Measurements from ENCODE around the gene NPSR1. TPM values are rescaled to one million over a fixed set of nuclear protein-coding genes. Genes with fewer than 3 reads are reported as not detected.

The NPSR1 gene
- total RNA-seq, 2 donors from 2014 or later = not detected

DNA sequence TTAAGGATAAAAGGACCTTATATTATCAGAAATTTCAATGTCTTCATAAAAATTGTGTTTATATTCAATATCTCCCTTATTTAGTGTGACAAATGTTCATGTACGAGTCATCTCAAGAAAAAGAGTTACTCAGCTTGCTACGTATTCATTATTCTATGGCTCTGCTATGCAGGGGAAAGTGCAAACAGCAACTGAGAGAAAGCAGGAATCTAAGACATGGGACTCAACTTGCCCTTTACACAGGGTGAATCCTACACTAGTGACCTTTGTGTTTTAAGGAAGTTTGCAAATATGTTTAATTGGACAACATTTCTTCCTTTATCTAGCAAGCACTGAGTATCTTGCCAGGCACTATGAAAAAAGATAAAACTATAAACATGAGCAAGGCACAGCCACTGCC is 104.7 kb downstream of the NPSR1 start:
- Histone ChIP-seq H3K27ac (no peak overlapping the region), H3K4me3 (no peak overlapping the region), H3K9me3 (no peaks in the 10 kb centered on the region), H3K36me3 (replicated peaks in 1 of 2; ENCODE audit: insufficient read depth in 1 of 2, low read depth in 2 of 2) (no peaks in the 10 kb centered on the region), H3K4me1 (no peaks in the 10 kb centered on the region), H3K27me3 (no peaks in the 10 kb centered on the region)
- DNase-seq (no peak), ATAC-seq (no peak)
- TF ChIP-seq, protein P1, sequence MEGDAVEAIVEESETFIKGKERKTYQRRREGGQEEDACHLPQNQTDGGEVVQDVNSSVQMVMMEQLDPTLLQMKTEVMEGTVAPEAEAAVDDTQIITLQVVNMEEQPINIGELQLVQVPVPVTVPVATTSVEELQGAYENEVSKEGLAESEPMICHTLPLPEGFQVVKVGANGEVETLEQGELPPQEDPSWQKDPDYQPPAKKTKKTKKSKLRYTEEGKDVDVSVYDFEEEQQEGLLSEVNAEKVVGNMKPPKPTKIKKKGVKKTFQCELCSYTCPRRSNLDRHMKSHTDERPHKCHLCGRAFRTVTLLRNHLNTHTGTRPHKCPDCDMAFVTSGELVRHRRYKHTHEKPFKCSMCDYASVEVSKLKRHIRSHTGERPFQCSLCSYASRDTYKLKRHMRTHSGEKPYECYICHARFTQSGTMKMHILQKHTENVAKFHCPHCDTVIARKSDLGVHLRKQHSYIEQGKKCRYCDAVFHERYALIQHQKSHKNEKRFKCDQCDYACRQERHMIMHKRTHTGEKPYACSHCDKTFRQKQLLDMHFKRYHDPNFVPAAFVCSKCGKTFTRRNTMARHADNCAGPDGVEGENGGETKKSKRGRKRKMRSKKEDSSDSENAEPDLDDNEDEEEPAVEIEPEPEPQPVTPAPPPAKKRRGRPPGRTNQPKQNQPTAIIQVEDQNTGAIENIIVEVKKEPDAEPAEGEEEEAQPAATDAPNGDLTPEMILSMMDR (IDR thresholded peaks at IDR 0.05) = no peak
- TF ChIP-seq POLR2A (IDR thresholded peaks at IDR 0.05) = no peak
- WGBS, 2 donors = 67 to 71% methylated on average over 2 of the region's 2 CpGs
- intact Hi-C loops (cut with DNase I) = no loop called here

DNA sequence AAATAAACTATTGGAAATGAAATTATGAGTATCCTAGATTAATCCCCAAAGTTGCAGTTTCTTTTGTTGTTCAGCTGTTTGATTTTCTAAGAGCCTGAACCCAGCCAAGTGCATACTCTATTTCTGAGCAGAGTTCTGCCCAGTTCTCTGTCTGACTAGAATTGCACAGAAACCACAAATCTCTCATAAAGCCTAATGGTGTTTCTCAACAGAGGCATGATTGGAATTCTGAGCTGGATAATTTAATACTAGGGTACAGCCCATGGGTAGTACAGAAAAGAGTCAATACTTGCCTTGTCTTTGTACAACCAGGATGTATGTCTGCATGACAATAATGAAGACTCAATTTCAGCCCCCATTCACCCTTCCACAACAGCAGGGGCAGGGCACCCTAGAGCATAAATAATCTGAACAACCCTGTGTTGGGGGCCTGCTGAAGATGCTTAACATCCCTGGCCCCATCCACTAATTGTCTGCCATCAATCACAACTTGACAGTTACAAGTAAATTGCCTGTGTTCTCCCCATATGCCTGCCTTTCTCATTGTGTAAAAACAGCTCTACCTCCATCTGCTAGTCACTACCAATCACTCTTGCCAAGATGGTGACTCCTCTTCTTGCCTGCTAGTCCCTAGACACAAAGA is 114.4 kb downstream of the NPSR1 start:
- no peak for DNase-seq
- no peaks in the 10 kb centered on the region for H3K36me3 ChIP-seq (replicated peaks in 1 of 2; ENCODE audit: insufficient read depth in 1 of 2, low read depth in 2 of 2)
- intact Hi-C loops (cut with DNase I) = no loop called here
- ATAC-seq = no peak
- TF ChIP-seq, protein P1 (IDR thresholded peaks at IDR 0.05) = no peak
- no peak for TF ChIP-seq POLR2A (IDR thresholded peaks at IDR 0.05)
- no peak overlapping the region for H3K4me3 ChIP-seq
- H3K27ac ChIP-seq = no peak overlapping the region
- peaks cover 0 to 9% (median 0%) of the 10 kb centered on the region in 3 donors for H3K9me3 ChIP-seq
- no peaks in the 10 kb centered on the region for H3K27me3 ChIP-seq
- peaks cover 3% of the 10 kb centered on the region for H3K4me1 ChIP-seq

DNA sequence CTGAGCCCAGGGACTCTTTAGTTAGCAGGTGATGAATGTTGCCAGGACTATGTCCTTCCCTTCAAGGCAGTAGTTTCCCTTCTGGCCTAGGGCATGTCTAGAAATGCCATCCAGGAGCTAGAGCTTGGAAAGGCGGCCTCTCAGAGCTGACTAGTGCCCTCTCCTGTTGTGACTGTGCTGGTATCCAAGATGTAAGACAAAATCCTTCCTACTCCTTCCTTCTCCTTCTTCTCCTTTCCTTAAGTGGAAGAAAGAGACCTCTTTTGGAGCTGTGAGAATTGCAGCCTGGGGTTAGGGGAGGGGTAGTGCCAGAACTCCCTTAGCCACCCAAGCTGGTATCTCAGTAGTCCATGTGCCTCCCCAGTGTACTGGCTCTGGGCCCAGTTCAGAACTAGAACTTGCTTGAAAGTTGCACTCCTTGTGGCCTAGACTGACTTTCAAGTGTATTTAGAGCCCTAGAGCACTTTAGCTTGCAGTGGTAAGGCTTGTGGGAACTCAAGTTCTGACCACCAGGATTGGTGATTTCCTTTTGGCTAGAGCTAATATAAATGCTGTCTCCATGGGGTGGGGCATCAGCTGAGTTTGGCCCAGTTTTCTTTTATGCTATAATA is 118.8 kb downstream of the NPSR1 start:
- ATAC-seq (no peak), DNase-seq (no peak)
- Histone ChIP-seq H3K27ac (no peak overlapping the region), H3K9me3 (peaks cover 0 to 13% (median 0%) of the 10 kb centered on the region in 3 donors), H3K36me3 (replicated peaks in 1 of 2; ENCODE audit: insufficient read depth in 1 of 2, low read depth in 2 of 2) (no peaks in the 10 kb centered on the region), H3K4me1 (no peaks in the 10 kb centered on the region), H3K4me3 (no peak overlapping the region), H3K27me3 (no peaks in the 10 kb centered on the region)
- WGBS, 2 donors = 73 to 88% methylated on average over 1 of the region's 1 CpG
- TF ChIP-seq, protein P1 (IDR thresholded peaks at IDR 0.05) = no peak
- TF ChIP-seq POLR2A (IDR thresholded peaks at IDR 0.05) = no peak
- intact Hi-C loops (cut with DNase I) = no loop called here

DNA sequence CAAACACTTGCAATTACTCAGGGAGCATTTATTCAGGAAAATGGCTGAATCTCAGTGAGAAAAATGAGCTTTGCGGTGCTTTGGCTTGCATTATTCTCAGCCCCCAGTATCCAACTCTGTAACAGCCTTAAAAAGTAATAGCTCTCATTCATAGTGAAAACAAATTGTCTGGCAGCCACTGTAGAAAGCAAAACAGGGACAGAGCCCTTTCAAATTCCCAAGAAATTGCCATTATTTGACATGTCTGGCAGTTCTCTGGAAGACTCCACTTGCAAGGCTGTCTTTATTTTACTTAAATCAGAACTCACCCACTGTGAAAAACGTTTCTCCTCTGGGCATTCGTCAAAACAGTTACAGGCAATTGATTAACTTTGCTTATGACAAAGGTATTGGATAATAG is 122.5 kb downstream of the NPSR1 start:
- no peak for ATAC-seq
- TF ChIP-seq POLR2A (IDR thresholded peaks at IDR 0.05) = no peak
- TF ChIP-seq, protein P1 (IDR thresholded peaks at IDR 0.05) = no peak
- no peaks in the 10 kb centered on the region for H3K36me3 ChIP-seq (replicated peaks in 1 of 2; ENCODE audit: insufficient read depth in 1 of 2, low read depth in 2 of 2)
- H3K4me3 ChIP-seq = no peak overlapping the region
- DNase-seq = no peak
- no peak overlapping the region for H3K27ac ChIP-seq
- intact Hi-C loops (cut with DNase I) = no loop called here
- peaks cover 0 to 16% (median 0%) of the 10 kb centered on the region in 3 donors for H3K9me3 ChIP-seq
- no peaks in the 10 kb centered on the region for H3K4me1 ChIP-seq
- H3K27me3 ChIP-seq = no peaks in the 10 kb centered on the region
- 38 to 39% methylated on average over 3 of the region's 3 CpGs for WGBS, 2 donors

DNA sequence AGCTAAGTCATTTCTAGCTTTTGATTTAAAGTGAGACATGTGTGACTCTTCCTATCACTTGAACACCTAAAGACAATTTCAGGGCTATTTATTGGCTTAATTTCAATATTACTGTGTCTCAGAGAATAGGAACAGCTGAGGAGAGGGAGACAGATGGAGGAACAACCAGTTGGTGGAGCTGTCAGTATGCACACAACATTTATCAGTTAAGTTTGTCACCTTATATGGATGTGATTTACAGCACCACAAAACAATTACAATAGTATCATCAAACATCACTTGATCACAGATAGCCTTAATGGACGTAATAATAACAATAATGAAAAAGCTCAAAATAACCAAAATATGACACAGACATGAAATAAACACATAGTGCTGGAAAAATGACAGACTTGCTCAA is 129.6 kb downstream of the NPSR1 start:
- Histone ChIP-seq H3K9me3 (no peaks in the 10 kb centered on the region), H3K27me3 (no peaks in the 10 kb centered on the region), H3K4me1 (no peaks in the 10 kb centered on the region), H3K27ac (no peak overlapping the region), H3K4me3 (no peak overlapping the region), H3K36me3 (replicated peaks in 1 of 2; ENCODE audit: insufficient read depth in 1 of 2, low read depth in 2 of 2) (no peaks in the 10 kb centered on the region)
- WGBS, 2 donors = 48 to 52% methylated on average over 1 of the region's 1 CpG
- intact Hi-C loops (cut with DNase I) = no loop called here
- DNase-seq (no peak), ATAC-seq (no peak)
- no peak for TF ChIP-seq POLR2A (IDR thresholded peaks at IDR 0.05)
- TF ChIP-seq, protein P1 (IDR thresholded peaks at IDR 0.05) = no peak

Data from body of pancreas (tissue), 4 donors.